RWPE2 (cell line): ENCODE data around the gene VPS9D1.
"Not testable (repeated sequence)": the region's sequence is repeated elsewhere in the genome, so short reads cannot be mapped to it uniquely, and the experiment has no call there.

Experiments
- ATAC-seq: fragments of 200-7000 bp; cut with Tn5 transposase; 3 replicates; pipeline ENCODE4 v1.9.1; 2021; ENCODE audit warnings: low read depth
- DNase-seq: peaks from one replicate; pipeline ENCODE4 v3.0.0-alpha.2; 2020; ENCODE audit warnings: low spot score
- H3K27ac ChIP-seq: fragments of 450-650 bp; 2 replicates; pipeline ENCODE4 v1.5.1; 2017; ENCODE audit warnings: mild to moderate bottlenecking; ENCODE audit not compliant: poor library complexity, severe bottlenecking
- H3K27me3 ChIP-seq: fragments of 250-450 bp; sonication (Bioruptor Pico); 2 replicates; pipeline ENCODE4 v1.5.1; 2021; ENCODE audit warnings: mild to moderate bottlenecking, moderate library complexity; ENCODE audit not compliant: insufficient read depth, poor library complexity, severe bottlenecking
- H3K36me3 ChIP-seq: fragments of 250-450 bp; sonication (Bioruptor Pico); 2 replicates; pipeline ENCODE4 v1.5.1; 2020; ENCODE audit warnings: low read depth, mild to moderate bottlenecking, moderate library complexity
- H3K4me1 ChIP-seq: fragments of 250-450 bp; sonication (Bioruptor Pico); 2 replicates; pipeline ENCODE4 v1.5.1; 2021; ENCODE audit warnings: mild to moderate bottlenecking, moderate library complexity; ENCODE audit not compliant: insufficient read depth, poor library complexity, severe bottlenecking
- H3K4me3 ChIP-seq: fragments of 250-450 bp; sonication (Bioruptor Pico); 2 replicates; pipeline ENCODE4 v1.5.1; 2021; ENCODE audit warnings: mild to moderate bottlenecking, moderate library complexity; ENCODE audit not compliant: severe bottlenecking
- H3K9me3 ChIP-seq: fragments of 250-450 bp; sonication (Bioruptor Pico); 2 replicates; pipeline ENCODE4 v1.5.1; 2021; ENCODE audit warnings: mild to moderate bottlenecking, moderate library complexity; ENCODE audit not compliant: severe bottlenecking
- CTCF ChIP-seq: fragments of 450-650 bp; IDR thresholded peaks from one replicate; pipeline ENCODE4 v1.5.1; 2017; ENCODE audit warnings: mild to moderate bottlenecking, moderate library complexity; ENCODE audit not compliant: poor library complexity, severe bottlenecking

Gene VPS9D1

GRCh38 chr16:89691231-89691985 lies 29.3 kb downstream of the VPS9D1 start:
- Histone ChIP-seq H3K9me3 (no peaks in the 10 kb centered on the region), H3K4me1 (no peaks in the 10 kb centered on the region), H3K4me3 (no peak overlapping the region), H3K36me3 (peaks cover 71% of the 10 kb centered on the region), H3K27ac (no peak overlapping the region), H3K27me3 (no peaks in the 10 kb centered on the region)
- no peak for TF ChIP-seq CTCF
- ATAC-seq (no peak), DNase-seq (no peak)

GRCh38 chr16:89690392-89690901 lies 30.3 kb downstream of the VPS9D1 start:
- Histone ChIP-seq H3K27me3 (no peaks in the 10 kb centered on the region), H3K27ac (no peak overlapping the region), H3K36me3 (peaks cover 68% of the 10 kb centered on the region), H3K9me3 (no peaks in the 10 kb centered on the region), H3K4me1 (no peaks in the 10 kb centered on the region), H3K4me3 (no peak overlapping the region)
- no peak for TF ChIP-seq CTCF
- ATAC-seq = no peak
- no peak for DNase-seq

- H3K9me3 ChIP-seq, H3K27me3 ChIP-seq, ATAC-seq, H3K4me3 ChIP-seq, DNase-seq, H3K27ac ChIP-seq, H3K4me1 ChIP-seq: not testable (repeated sequence)
- peaks cover 65% of the 10 kb centered on the region for H3K36me3 ChIP-seq
Measured at GRCh38 chr16:89689621-89690020, 31.1 kb downstream of the VPS9D1 start.

GRCh38 chr16:89689142-89689541 lies 31.6 kb downstream of the VPS9D1 start:
- Histone ChIP-seq H3K27ac (no peak overlapping the region), H3K36me3 (peaks cover 63% of the 10 kb centered on the region), H3K4me3 (no peak overlapping the region), H3K9me3 (no peaks in the 10 kb centered on the region), H3K4me1 (no peaks in the 10 kb centered on the region), H3K27me3 (no peaks in the 10 kb centered on the region)
- DNase-seq (no peak), ATAC-seq (no peak)
- no peak for TF ChIP-seq CTCF

- Histone ChIP-seq H3K4me3 (no peak overlapping the region), H3K36me3 (peaks cover 56% of the 10 kb centered on the region), H3K9me3 (no peaks in the 10 kb centered on the region), H3K27ac (peak overlapping the region; percentile 73), H3K4me1 (no peaks in the 10 kb centered on the region), H3K27me3 (no peaks in the 10 kb centered on the region)
- no peak for ATAC-seq
- no peak for DNase-seq
- no peak for TF ChIP-seq CTCF
Measured at GRCh38 chr16:89688395-89688794, 32.3 kb downstream of the VPS9D1 start.
